NB4 (cell line): ENCODE measurements around the gene TMEM9.

Source experiments
- DNase-seq: peaks from one replicate; pipeline ENCODE4 v3.0.0; 2010; ENCODE audit warnings: low read depth
- H3K4me3 ChIP-seq: one replicate; pipeline ENCODE4 v1.5.1; 2011; ENCODE audit warnings: mild to moderate bottlenecking, low read depth, low read length, moderate library complexity
- CTCF ChIP-seq: IDR thresholded peaks from one replicate; pipeline ENCODE4 v1.5.1; 2012; ENCODE audit warnings: low read depth, low read length
- MAX ChIP-seq: IDR thresholded peaks from 2 replicates; pipeline ENCODE4 v1.6.1; 2011; ENCODE audit warnings: low read depth, low read length
- MYC ChIP-seq: IDR thresholded peaks from 2 replicates; pipeline ENCODE4 v1.6.1; 2011; ENCODE audit warnings: low read depth, low read length
- POLR2A ChIP-seq: IDR thresholded peaks from 2 replicates; pipeline ENCODE4 v1.6.1; 2011; ENCODE audit warnings: mild to moderate bottlenecking; ENCODE audit not compliant: insufficient read length; ENCODE audit errors: extremely low read depth

TMEM9 gene

GRCh38 chr1:201172326-201172725 lies 18.1 kb upstream of the TMEM9 start:
- TF ChIP-seq MYC (no peak), POLR2A (no peak), MAX (no peak), CTCF (no peak)
- DNase-seq = no peak
- no peak overlapping the region for H3K4me3 ChIP-seq

- DNase-seq = peak; percentile 32
Observed at GRCh38 chr1:201171063-201172036, 17.1 kb upstream of the TMEM9 start.

GRCh38 chr1:201170533-201171062 lies 16.3 kb upstream of the TMEM9 start:
- peak; percentile 87 for DNase-seq
- TF ChIP-seq MYC (no peak), POLR2A (no peak), MAX (no peak), CTCF (no peak)
- H3K4me3 ChIP-seq = peak overlapping the region; percentile 53

More at GRCh38 chr1:201171063-201172036, 17.1 kb upstream of the TMEM9 start:
- TF ChIP-seq CTCF (no peak), MAX (no peak), POLR2A (no peak), MYC (no peak)
- peak overlapping the region; percentile 53 for H3K4me3 ChIP-seq

GRCh38 chr1:201169971-201170532 lies 15.8 kb upstream of the TMEM9 start:
- no peak for DNase-seq
- TF ChIP-seq POLR2A (no peak), MYC (no peak), CTCF (no peak), MAX (no peak)
- H3K4me3 ChIP-seq = no peak overlapping the region

GRCh38 chr1:201169203-201169602 lies 14.9 kb upstream of the TMEM9 start:
- TF ChIP-seq CTCF (no peak), POLR2A (no peak), MAX (no peak), MYC (no peak)

More at GRCh38 chr1:201169203-201169602, 14.9 kb upstream of the TMEM9 start:
- no peak for DNase-seq
- no peak overlapping the region for H3K4me3 ChIP-seq
